GM19043 (cell line): Measurements from ENCODE around the gene R3HCC1L.
A peak's percentile ranks its signal among the peaks of the same experiment; 100 is the strongest.
"Not testable (repeated sequence)": the region's sequence is repeated elsewhere in the genome, so short reads cannot be mapped to it uniquely, and the experiment has no call there.

ENCODE experiments used
- ATAC-seq: cut with Tn5 transposase; IDR thresholded peaks from one replicate; pipeline ENCODE4 v1.9.1; 2021; ENCODE audit warnings: low read depth; ENCODE audit not compliant: unreplicated experiment

Gene R3HCC1L

DNA sequence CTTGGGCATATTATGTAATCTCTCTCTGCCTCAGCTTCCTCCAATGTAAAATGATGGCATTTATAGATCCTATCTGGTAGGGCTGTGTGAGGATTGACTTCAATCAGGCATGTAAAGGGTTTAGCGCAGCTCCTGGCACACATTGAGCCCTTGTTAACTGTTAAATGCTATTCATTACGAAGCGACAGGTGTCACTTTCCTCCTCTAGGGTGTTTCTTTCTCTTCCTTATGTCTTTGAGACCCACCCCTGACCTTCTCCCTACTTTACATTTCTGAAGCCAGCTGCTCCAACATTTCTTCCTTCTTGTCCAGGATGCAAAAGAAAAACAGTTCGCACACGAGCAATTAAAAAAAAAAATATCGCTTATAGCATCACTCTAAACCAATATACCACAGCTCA is 5.7 kb upstream of the R3HCC1L start:
- ATAC-seq = no peak

DNA sequence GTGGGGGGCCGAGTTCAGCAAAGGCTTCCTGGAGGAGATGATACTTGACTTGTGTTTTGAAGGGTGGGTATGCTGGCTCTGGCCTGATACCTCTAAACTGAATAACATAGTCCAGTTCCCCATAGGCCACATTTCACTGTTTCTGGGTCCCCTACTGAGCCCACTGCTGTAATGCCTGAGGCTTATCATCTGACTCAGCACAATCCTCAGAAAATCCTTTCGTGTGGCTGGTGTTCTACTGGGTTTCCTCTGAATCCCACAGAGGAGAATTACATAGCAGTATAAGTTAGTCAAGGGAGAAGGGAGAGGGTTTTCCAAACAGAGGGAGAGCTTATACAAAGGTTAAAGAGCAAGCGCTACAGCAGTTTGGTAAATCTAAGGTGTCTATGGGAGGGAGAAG is 2.8 kb upstream of the R3HCC1L start:
- ATAC-seq = no peak

DNA sequence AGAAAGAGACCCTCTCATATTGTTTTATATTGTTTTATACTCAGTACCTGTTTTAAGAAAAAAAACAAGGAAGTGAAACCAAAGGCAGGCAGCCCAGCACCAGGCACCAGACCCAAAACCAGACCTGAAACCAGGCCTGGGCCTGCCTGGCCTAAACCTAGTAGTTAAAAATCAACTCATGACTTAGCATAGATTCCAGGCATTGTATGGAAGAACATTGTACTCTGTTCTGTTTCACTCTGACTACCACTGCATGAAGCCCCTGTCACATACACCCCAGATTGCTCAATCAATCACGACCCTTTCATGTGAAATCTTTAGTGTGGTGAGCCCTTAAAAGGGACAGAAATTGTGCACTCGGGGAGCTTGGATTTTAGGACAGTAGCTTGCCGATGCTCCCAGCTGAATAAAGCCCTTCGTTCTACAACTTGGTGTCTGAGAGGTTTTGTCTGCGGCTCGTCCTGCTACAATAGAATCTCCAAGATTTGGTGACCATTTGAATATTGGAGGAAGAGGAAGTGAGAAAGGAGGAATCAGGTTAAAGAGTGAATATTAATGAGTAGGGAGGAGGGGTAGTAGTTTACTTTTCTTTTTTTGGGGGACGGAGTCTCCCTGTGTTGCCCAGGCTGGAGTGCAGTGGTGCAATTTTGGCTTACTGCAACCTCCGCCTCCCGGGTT is 1.2 kb upstream of the R3HCC1L start:
- ATAC-seq = peak; percentile 45

DNA sequence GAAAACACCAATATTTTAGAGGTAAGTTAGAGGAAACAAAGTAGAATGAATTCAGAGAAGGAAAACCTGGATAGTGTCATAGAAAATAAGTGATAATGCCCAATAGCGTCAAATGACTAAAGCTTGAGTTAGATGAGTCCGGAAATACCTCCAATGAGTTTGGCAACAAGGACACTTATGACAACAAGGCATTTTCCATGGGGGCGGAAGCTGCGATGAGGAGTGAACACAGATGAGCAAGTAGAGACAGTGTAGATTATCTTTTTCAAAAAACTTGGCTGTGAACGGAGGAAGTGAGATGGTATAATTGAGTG is 383 bp upstream of the R3HCC1L start:
- ATAC-seq = no peak

DNA sequence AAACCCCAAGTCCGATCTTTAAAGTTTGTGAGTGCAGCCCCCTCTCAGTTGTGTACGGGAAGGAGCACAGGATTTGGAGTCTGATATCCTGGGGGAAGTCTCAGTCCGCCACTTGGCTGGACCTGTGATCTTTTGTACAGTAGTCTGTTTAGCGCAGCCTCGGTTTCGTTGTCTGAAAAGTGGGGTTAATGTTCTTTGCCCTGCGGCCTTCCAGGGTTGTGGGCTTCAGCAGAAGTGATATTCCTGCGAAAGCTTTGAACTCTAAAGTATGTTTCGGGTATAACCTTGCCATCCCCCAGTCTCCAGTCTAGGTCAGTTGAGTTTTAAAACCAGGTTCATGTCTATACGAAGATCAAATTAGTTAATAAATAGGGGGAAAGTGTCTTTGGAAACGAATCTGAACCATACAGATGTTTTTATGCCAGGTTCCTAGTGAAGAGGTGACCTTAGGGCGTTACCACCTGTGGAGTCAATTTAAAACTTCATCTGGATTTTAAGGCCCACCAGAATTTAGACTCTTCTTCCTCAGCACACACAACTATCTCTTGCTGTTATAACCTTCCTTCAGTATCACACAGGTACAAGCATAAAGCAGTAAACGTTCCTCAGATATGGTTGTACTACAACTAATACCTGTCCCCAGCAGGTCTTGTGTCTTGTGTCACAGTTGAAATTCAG is 904 bp downstream of the R3HCC1L start:
- peak; percentile 1 for ATAC-seq

DNA sequence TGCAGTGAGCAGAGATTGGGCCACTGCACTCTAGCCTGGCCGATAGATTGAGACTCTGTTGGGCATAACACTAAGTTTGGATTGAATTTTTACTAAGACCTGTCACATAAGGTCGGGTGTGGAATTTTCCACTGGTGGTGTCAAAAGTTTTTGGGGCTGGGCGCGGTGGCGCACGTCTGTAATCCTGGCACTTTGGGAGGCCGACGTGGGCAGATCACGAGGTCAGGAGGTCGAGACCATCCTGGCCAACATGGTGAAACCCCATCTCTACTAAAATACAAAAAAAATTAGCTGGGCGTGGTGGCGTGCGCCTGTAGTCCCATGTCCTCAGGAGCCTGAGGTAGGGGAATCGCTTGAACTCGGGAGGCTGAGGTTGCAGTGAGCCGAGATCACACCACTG is 2.3 kb downstream of the R3HCC1L start:
- not testable (repeated sequence) for ATAC-seq

DNA sequence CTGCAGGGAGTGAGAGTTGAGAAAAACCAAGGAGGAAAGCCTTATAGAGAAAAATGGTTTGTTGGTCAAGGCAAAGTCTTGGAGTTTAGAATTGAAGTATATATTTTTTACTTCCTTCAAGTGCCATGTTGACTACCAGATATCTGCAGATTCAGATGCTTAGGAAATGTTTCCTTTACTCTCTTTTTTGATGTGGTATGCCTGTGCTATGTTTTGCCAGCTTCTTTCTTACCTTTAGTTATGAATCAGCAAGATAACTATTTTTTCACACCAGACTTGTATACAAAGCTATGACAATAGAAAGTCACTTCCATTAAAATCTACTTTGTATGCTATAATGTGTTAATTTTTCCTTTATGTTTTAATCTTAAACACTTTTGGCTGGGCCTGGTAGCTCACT is 3.6 kb downstream of the R3HCC1L start:
- no peak for ATAC-seq

DNA sequence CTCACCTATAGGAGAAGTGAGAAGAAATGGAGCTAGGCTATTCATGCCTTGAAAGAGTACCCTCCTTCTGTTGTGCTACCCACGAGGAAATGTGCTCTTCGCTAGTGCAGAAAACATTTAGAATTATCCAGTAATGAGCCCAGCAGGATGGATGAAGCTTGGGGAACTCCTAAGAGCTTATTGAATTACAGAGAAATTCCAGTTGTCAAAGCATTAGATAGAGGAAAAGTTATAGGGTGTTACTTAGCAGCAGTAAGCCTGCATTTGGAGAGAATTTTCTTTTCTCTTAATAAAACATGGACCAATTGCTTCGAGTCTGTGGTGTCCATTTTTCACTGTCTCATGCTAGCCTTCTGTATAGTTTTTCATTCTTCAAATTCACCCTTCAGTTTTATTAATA is 5.0 kb downstream of the R3HCC1L start:
- ATAC-seq = no peak

DNA sequence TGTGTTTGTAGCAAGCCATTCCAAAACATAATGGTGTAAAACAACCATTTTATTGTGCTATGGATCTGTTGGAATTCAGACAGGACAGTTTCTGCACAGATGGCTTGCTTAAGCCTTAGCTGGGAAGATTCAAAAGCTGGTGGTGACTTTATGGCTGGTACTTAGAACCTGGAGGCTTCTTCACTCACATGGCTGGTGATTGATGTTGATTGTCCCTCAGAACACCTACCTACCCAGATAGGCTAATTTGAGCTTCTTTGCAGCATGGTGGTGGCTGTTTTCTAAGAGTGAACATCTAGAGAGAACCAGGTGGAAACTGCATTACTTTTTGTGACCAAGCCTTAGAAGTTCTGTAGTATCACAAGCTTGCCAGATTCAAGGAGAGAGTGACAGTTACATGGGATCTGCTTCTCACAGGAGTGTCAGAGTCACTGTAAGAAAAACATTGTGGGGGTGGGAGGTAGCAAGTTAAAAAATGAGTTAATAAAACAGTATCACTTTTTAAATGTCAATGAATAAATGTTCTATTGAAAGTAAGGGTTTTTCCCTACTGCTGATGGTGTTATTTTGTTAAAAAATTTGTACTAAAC is 7.1 kb downstream of the R3HCC1L start:
- ATAC-seq = no peak

DNA sequence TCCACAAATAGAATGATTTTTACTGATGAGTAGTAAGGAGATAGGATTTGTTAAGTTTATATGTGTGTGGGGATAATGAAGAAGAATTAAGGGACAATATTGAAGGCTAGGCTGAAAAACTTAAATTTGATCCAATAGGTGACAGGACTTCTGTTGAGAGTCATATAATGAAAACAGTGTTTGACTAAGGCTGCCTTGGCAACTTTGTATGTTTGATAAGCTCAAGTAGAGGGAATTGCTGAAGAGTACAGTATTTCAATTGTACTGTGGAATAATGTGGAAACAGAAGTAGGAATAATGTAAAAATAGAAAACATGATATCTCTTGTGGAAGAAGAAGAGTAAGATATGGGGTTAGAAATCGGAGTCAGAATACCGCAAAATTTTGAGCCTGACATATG is 10.5 kb downstream of the R3HCC1L start:
- ATAC-seq = no peak

DNA sequence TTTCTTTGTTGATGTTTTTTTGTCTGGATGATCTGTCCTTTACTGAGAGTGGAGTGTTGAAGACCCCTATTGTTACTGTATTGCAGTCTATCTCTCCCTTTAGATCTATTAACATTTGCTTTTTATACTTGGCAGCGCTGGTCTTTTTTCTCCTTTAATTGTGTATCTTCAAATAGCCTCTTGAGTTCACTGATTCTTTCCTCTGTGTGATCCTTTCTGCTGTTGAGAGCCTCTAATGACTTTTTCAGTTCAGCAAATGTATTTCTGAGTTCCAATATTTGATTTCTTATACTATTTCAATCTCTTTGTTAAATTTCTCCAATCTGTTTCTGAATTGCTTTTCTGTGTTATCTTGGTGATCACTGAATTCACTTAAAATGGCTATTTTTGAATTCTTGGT is 15.4 kb downstream of the R3HCC1L start:
- no peak for ATAC-seq

DNA sequence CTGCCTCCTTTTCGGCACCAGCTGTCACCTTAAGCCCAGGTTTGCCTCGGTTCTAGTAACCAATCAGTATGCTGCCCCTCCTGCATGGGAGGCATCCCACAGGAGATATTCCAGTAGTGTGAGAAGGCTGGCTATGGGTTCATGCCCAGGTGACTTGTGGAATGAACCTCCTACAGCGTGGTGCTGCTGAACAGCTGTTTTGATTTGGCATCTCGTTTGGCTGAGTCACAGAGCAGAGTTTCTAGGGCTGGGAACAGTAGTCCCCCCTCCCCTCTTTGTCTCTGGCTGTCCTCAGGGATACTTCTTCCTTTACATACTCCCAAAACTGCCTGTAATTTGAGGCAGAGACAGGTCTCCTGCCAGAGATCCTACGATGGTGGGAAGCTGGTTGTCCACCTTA is 16.1 kb downstream of the R3HCC1L start:
- ATAC-seq = no peak

DNA sequence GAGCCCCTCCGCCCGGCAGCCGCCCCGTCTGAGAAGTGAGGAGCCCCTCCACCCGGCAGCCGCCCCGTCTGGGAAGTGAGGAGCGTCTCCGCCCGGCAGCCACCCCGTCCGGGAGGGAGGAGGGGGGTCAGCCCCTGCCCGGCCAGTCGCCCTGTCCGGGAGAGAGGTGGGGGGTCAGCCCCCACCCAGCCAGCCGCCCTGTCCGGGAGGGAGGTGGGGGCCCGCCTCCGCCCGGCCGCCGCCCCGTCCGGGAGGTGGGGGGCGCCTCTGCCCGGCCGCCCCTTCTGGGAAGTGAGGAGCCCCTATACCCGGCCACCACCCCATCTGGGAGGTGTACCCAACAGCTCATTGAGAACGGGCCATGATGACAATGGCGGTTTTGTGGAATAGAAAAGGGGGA is 18.3 kb downstream of the R3HCC1L start:
- ATAC-seq = not testable (repeated sequence)

DNA sequence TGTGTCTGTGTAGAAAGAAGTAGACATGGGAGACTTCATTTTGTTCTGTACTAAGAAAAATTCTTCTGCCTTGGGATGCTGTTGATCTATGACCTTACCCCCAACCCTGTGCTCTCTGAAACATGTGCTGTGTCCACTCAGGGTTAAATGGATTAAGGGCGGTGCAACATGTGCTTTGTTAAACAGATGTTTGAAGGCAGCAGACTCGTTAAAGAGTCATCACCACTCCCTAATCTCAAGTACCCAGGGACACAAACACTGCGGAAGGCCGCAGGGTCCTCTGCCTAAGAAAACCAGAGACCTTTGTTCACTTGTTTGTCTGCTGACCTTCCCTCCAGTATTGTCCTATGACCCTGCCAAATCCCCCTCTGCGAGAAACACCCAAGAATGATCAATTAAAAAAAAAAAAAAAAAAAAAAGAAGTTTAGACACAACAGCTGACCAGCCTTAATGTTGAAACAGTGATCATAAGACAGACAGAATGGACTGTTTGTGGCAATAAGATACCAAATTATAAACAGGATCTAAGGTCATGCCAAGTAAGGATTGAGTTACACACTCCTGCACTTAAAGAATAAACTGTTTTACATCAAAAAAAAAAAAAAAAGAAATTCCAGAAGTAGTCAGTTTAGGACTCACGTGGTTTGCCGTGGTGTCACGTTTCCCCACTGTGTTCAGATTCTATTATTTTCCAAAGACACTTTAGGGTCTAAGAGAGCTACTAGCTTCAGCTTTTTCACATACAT is 18.9 kb downstream of the R3HCC1L start:
- ATAC-seq = not testable (repeated sequence)

DNA sequence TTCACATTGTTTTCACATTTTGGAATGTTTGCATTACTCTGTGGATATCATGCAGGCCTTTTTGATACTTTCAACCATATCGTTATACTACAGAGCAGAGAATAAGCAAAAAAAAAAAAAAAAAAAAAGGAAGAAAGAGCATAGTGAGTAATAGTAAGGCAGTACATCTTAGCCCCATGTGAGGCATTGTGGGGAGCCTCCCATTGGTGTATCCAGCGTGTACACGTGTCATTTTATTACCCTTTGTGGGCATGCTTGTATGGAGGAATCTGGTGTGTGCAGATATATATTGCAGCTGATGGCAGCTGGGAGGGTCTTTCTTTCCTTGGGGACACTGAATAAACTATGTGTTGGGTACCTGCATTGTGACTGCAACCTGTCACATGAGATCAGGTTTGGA is 19.6 kb downstream of the R3HCC1L start:
- no peak for ATAC-seq

DNA sequence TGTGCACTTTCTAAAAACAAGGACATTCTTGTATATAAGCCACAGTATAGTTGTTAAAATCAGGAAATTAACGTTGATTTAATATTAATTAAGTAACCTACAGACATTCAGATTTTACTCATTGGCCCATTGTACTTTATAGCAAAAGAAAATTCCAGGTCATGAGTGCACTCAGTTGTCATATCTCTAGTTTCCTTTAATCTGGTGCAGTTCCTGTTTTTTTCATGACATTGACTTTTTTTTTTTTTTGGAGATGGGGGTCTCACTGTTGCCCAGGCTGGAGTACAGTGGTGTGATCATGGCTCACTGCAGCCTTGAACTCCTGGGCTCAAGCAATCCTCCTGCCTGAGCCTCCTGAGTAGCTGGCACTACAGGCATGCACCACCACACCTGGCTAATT is 24.1 kb downstream of the R3HCC1L start:
- ATAC-seq = no peak

DNA sequence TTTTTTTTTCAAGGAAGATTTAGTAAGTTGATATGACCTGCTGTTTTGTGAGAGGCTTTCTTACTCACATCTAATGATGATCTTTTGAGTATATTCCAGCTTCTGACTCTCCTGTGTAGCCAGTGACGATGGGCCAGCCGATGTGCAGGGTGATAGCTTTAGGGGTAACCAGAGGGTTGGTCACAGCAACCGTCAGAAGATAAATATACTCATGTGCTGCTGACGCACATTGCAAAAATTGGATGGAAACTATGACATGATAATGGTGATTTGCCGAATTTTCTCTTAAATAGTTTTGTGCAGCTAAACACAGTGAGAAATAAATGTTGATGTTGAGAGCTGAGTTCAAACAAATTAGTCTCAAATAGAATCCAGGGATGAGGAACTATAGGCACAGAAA is 29.5 kb downstream of the R3HCC1L start:
- no peak for ATAC-seq

DNA sequence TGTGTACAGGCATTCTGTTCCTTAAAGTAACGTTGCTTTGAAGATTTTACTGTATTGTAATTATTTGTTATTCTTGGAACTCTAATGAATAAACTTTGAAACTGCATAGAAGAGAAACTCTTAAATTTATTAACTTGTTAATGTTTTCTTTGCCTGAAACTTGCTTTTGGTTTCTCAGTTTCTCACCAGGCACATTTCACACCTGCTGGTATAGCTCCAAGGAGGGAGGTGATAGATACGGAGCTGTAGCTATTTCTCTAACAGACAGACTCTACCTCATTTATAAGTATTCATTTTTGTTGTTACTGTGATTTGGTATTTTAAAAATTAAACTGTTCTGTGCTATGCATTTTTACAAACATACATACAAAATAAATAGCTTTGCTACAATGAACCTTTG is 32.7 kb downstream of the R3HCC1L start:
- no peak for ATAC-seq

DNA sequence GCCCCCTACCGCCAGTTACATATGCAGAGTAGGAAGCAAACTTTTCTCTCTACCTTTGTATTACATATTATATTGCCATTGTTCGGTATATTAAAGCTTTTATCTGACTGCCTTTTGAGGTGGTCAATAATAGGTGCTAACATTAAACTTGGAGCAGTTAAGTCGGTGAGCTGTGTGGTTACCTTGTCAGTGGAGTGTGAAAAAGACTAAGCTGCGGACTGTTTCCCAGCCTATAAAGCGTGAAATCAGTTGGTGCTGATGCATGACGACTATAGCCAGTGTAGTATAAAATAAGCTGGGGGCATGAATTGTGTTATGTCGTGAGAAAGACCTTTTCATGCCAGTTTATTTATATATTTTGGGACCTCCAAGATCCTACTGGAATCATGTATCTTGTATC is 33.7 kb downstream of the R3HCC1L start:
- ATAC-seq = peak; percentile 45

DNA sequence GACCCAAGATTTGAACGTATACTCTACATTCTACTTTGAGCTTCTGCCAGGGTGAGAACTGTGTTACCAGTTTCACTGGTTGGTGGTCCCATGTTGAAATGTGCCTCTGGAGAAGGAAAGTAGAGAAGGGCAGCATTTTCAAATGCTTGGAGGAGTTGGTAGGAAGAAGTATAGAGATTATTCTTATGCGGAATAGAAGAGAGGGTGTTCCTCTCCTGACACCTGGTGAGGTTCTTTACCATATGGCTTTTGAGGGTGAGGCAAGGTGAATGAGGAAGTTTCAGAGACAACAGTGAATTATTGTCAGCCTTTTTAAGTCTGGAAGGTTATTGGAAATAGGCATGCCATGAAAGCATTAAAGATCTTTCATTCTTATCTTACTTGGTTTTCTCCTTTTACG is 34.3 kb downstream of the R3HCC1L start:
- ATAC-seq = no peak

DNA sequence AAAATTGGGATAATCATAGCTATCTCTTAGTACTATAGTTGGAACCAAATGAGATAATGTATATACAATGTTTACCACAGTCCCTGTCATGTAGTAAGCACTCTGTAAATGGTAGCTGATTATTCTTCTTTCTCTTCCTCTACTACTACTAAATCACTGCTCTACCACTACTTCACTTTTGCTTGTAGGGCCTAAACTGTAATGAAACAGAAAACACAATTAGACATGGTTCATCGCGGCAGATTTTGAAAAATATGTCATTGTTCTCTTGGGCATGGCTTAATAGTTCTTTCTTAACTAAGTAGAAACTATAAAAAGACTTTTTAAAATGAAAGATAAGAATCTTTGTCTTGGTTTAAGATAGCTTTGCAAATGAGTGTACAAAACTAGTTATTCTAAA is 34.9 kb downstream of the R3HCC1L start:
- ATAC-seq = no peak
